Measurements from ENCODE around the gene R3HDM2. TPM values are rescaled to one million over a fixed set of nuclear protein-coding genes. Genes with fewer than 3 reads are reported as not detected.

Gene R3HDM2
- 9.6 TPM in 2 replicates for total RNA-seq

GRCh38 chr12:57430931-57431566 is at the start of gene R3HDM2:
Gene R3HDM2, minus strand, starts transcription at chr12:57431043. Its CDS starts 120,615 bp downstream, at chr12:57310428.

GRCh38 chr12:57479376-57480115 is 48.7 kb upstream of the R3HDM2 start, which contains the start of gene ARHGAP9:
Gene ARHGAP9, minus strand, starts transcription at chr12:57479866. Its CDS starts 460 bp downstream, at chr12:57479406.

GRCh38 chr12:57459750-57460467 is 29.1 kb upstream of the R3HDM2 start, which contains the start of gene GLI1:
Gene GLI1, plus strand, starts transcription at chr12:57459785. Its CDS starts 3,907 bp downstream, at chr12:57463692.

GRCh38 chr12:57454566-57455373 is 23.9 kb upstream of the R3HDM2 start, which contains the start of gene INHBE:
Gene INHBE, plus strand, starts transcription at chr12:57455307. Its CDS starts 230 bp downstream, at chr12:57455537.

GRCh38 chr12:57434517-57435223 is 3.8 kb upstream of the R3HDM2 start, which contains the start of gene INHBC:
Gene INHBC, plus strand, starts transcription at chr12:57434784. Its CDS starts 103 bp downstream, at chr12:57434887.

GRCh38 chr12:57250956-57251355 is 179.9 kb downstream of the R3HDM2 start, which contains the start of gene STAC3:
Gene STAC3, minus strand, starts transcription at chr12:57251187. Its CDS starts 1,551 bp downstream, at chr12:57249636.

GRCh38 chr12:57229634-57230380 is 201.0 kb downstream of the R3HDM2 start, which contains the start of gene SHMT2:
Gene SHMT2, plus strand, starts transcription at chr12:57229711. Its CDS starts 68 bp downstream, at chr12:57229779.

GRCh38 chr12:57216014-57216911 is 214.6 kb downstream of the R3HDM2 start, which contains the start of gene NXPH4:
Gene NXPH4, plus strand, starts transcription at chr12:57216794. Its CDS starts 176 bp downstream, at chr12:57216970.

Other genes with a start within 250 kb of the R3HDM2 start
- not detected in 2 replicates for gene NXPH4, start 214.2 kb downstream of the R3HDM2 start, total RNA-seq
- gene SHMT2, start 201.3 kb downstream of the R3HDM2 start, total RNA-seq, result 113 and 130 TPM in 2 replicates
- gene STAC3, start 179.9 kb downstream of the R3HDM2 start, total RNA-seq, result not detected in 2 replicates
- not detected in 2 replicates for gene INHBC, start 3.7 kb upstream of the R3HDM2 start, total RNA-seq
- gene INHBE, start 24.3 kb upstream of the R3HDM2 start, total RNA-seq, result 0.05 TPM in 1 of 2 replicates, not detected in the other
- not detected in 2 replicates for gene GLI1, start 28.7 kb upstream of the R3HDM2 start, total RNA-seq
- not detected in 2 replicates for gene ARHGAP9, start 48.8 kb upstream of the R3HDM2 start, total RNA-seq
- 101 and 103 TPM in 2 replicates for gene MARS1, start 57.0 kb upstream of the R3HDM2 start, total RNA-seq
- gene DDIT3, start 89.5 kb upstream of the R3HDM2 start, total RNA-seq, result 12.1 and 15.1 TPM in 2 replicates
- gene MBD6, start 91.8 kb upstream of the R3HDM2 start, total RNA-seq, result 5.1 and 10.9 TPM in 2 replicates
- gene DCTN2, start 116.1 kb upstream of the R3HDM2 start, total RNA-seq, result 196 and 201 TPM in 2 replicates
- 0.07 TPM in 1 of 2 replicates, not detected in the other for gene KIF5A, start 119.0 kb upstream of the R3HDM2 start, total RNA-seq
- gene PIP4K2C, start 160.1 kb upstream of the R3HDM2 start, total RNA-seq, result 4.7 and 5.6 TPM in 2 replicates
- gene DTX3, start 173.8 kb upstream of the R3HDM2 start, total RNA-seq, result 0.40 and 2.0 TPM in 2 replicates
- 0.07 and 0.15 TPM in 2 replicates for gene ARHGEF25, start 180.4 kb upstream of the R3HDM2 start, total RNA-seq
- 0.13 TPM in 1 of 2 replicates, not detected in the other for gene B4GALNT1, start 202.2 kb upstream of the R3HDM2 start, total RNA-seq